BE2C (cell line): Measurements from ENCODE around the gene TEDDM1. TPM values are rescaled to one million over a fixed set of nuclear protein-coding genes. Genes with fewer than 3 reads are reported as not detected.
"Not testable (repeated sequence)": the region's sequence is repeated elsewhere in the genome, so short reads cannot be mapped to it uniquely, and the experiment has no call there.

Experiments used
- DNase-seq: peaks from one replicate; pipeline ENCODE4 v3.0.0-alpha.2; 2020
- H3K27me3 ChIP-seq: fragments of 250-450 bp; sonication (Bioruptor Pico); 2 replicates; pipeline ENCODE4 v1.5.1; 2020; ENCODE audit warnings: mild to moderate bottlenecking
- H3K36me3 ChIP-seq: fragments of 250-450 bp; sonication (Bioruptor Pico); 2 replicates; pipeline ENCODE4 v1.5.1; 2020; ENCODE audit warnings: mild to moderate bottlenecking
- H3K4me1 ChIP-seq: fragments of 250-450 bp; sonication (Bioruptor Pico); 2 replicates; pipeline ENCODE4 v1.5.1; 2020
- H3K4me3 ChIP-seq: 2 replicates; pipeline ENCODE4 v1.5.1; 2011; ENCODE audit warnings: low read depth, low read length
- H3K9me3 ChIP-seq: fragments of 250-450 bp; sonication (Bioruptor Pico); 2 replicates; pipeline ENCODE4 v1.5.1; 2020
- polyA plus RNA-seq: library from polyadenylated mRNA; unstranded; fragments of >200 nt; gene quantifications from one replicate; pipeline ENCODE4 v1.2.1, GENCODE V29; 2012; ENCODE audit warnings: low read depth, missing spikeins; ENCODE audit not compliant: insufficient read length, insufficient read depth
- TF ChIP-seq, protein P1 (sequence below): IDR thresholded peaks from 2 replicates; pipeline ENCODE4 v1.5.1; 2012; ENCODE audit warnings: mild to moderate bottlenecking, low read depth, low read length

The TEDDM1 gene
- polyA plus RNA-seq = not detected

- TF ChIP-seq, protein P1, sequence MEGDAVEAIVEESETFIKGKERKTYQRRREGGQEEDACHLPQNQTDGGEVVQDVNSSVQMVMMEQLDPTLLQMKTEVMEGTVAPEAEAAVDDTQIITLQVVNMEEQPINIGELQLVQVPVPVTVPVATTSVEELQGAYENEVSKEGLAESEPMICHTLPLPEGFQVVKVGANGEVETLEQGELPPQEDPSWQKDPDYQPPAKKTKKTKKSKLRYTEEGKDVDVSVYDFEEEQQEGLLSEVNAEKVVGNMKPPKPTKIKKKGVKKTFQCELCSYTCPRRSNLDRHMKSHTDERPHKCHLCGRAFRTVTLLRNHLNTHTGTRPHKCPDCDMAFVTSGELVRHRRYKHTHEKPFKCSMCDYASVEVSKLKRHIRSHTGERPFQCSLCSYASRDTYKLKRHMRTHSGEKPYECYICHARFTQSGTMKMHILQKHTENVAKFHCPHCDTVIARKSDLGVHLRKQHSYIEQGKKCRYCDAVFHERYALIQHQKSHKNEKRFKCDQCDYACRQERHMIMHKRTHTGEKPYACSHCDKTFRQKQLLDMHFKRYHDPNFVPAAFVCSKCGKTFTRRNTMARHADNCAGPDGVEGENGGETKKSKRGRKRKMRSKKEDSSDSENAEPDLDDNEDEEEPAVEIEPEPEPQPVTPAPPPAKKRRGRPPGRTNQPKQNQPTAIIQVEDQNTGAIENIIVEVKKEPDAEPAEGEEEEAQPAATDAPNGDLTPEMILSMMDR = no peak
- H3K4me1 ChIP-seq = no peaks in the 10 kb centered on the region
- H3K4me3 ChIP-seq = no peak within 1 kb of the TSS
- no peaks in the 10 kb centered on the region for H3K36me3 ChIP-seq
- DNase-seq = no peak
- H3K9me3 ChIP-seq = no peaks in the 10 kb centered on the region
- H3K27me3 ChIP-seq = no peaks in the 10 kb centered on the region
Measured at GRCh38 chr1:182400567-182400966, at the start of gene TEDDM1. TEDDM1 (minus strand) TSS chr1:182400667; CDS start chr1:182400485, 182 bp downstream.

GRCh38 chr1:182450087-182450486, 49.6 kb upstream of the TEDDM1 start, which contains the start of gene RGSL1:
RGSL1 (plus strand) TSS chr1:182450146; CDS start chr1:182450166, 20 bp downstream.
- Histone ChIP-seq H3K4me1 (no peaks in the 10 kb centered on the region), H3K9me3 (no peaks in the 10 kb centered on the region), H3K27me3 (peaks cover 10% of the 10 kb centered on the region; the same call in 1 of the 2 replicates), H3K4me3 (no peak within 1 kb of the TSS), H3K36me3 (no peaks in the 10 kb centered on the region)
- DNase-seq = no peak
- TF ChIP-seq, protein P1 = no peak

DNA sequence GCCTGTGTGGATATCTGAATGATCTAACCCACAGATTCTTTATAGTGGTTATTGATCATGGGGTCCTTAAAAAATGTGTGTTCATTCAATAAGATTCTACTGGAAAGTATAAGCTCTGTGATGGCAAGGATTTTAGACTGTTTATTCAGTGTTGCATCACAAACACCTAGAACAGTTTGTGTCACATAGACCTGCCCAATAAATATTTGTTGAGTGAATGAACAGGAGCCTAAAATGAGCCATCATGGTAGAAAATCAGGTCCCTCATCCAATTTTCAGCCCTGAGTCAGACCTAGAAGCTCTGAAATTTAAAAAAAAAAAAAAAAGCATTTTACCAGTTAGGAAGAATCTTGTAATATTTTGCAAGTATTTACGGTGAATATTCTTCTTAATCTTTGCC, 47.2 kb upstream of the TEDDM1 start:
- H3K36me3 ChIP-seq = no peaks in the 10 kb centered on the region
- H3K27me3 ChIP-seq = no peaks in the 10 kb centered on the region
- H3K9me3 ChIP-seq = no peaks in the 10 kb centered on the region
- DNase-seq = no peak
- TF ChIP-seq, protein P1 = no peak
- H3K4me1 ChIP-seq = no peaks in the 10 kb centered on the region
- no peak overlapping the region for H3K4me3 ChIP-seq

- H3K4me3 ChIP-seq, H3K4me1 ChIP-seq, H3K9me3 ChIP-seq, DNase-seq, H3K27me3 ChIP-seq, H3K36me3 ChIP-seq: not testable (repeated sequence)
Measured at GRCh38 chr1:182447124-182447523, 46.7 kb upstream of the TEDDM1 start.

DNA sequence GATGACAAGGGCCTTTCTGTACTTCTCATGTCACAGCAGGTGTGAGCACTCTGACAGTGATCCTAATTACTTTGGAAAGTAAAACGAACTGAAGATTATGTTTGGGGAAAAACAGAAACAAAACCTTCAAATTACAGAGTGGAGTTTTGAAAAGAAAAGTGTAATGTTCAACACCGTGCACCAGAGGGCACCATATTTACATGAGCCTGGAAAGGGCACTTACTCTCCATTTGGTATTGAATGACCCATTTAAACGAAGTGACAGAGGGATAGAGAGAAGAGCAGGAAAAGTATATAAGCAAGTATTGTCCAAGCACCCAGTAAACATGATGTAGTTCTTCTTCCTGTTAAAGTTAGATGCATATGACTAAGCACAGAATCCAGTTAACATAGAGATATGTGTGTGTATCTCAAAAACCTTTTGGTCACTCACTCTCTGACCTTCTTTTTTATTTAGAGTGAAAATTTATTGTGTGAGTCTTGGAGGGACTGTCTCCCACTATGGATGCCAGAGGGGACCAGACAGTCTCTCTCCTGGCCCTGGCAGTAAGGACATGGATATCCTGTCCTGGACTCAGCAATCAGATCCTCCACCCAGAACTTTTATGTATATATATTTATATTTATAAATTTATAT, 45.7 kb upstream of the TEDDM1 start:
- no peaks in the 10 kb centered on the region for H3K27me3 ChIP-seq
- no peaks in the 10 kb centered on the region for H3K4me1 ChIP-seq
- H3K36me3 ChIP-seq = no peaks in the 10 kb centered on the region
- no peaks in the 10 kb centered on the region for H3K9me3 ChIP-seq
- DNase-seq = peak; percentile 33
- no peak overlapping the region for H3K4me3 ChIP-seq
- TF ChIP-seq, protein P1 = peak; percentile 84

DNA sequence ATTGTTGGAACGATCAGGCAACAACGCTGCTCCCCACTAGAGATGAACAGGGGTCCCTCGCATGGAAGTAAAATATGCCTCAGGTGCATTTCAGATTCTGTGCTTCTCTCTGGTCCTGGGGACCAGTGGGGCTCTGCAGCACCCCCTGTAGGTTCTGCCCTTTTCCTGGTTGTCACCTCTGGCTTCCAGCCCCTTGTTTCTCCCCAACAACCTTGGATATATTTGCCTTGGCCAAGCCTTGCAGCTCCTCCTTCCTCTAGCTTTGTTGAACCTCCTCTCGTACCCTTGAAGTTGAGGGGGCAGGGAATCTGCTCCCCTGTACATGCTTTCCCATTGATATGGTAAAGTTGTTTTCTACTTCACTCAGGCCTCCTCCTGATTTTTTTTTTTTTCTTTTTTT, 44.0 kb upstream of the TEDDM1 start:
- H3K9me3 ChIP-seq = no peaks in the 10 kb centered on the region
- H3K4me3 ChIP-seq = no peak overlapping the region
- DNase-seq = no peak
- TF ChIP-seq, protein P1 = peak; percentile 32; the same call in 1 of the 2 replicates
- H3K36me3 ChIP-seq = no peaks in the 10 kb centered on the region
- H3K27me3 ChIP-seq = no peaks in the 10 kb centered on the region
- no peaks in the 10 kb centered on the region for H3K4me1 ChIP-seq
